Panc1 (cell line): ENCODE results near the gene NR2F6. TPM values are rescaled to one million over a fixed set of nuclear protein-coding genes. Genes with fewer than 3 reads are reported as not detected.
A peak's percentile ranks its signal among the peaks of the same experiment; 100 is the strongest.

ENCODE experiments used
- ATAC-seq: fragments of 200-7000 bp; cut with Tn5 transposase; 2 replicates; pipeline ENCODE4 v1.9.1; 2020; ENCODE audit warnings: mild to moderate bottlenecking, moderate library complexity
- BruUV-seq: library from RNA; stranded (reverse); fragments of 400-500 nt; replicated peaks from 2 replicates; lab custom pipeline; 2021; lab: Mats Ljungman, UMichigan
- CTCF ChIA-PET: fragments of 300-600 bp; sonication (Branson Sonifier 250); formaldehyde crosslinking; loops from one replicate; lab custom pipeline; 2022; ENCODE audit warnings: antibody characterized with exemption; lab: Charles Lee
- POLR2A ChIA-PET: fragments of 300-600 bp; sonication (Branson Sonifier 250); formaldehyde crosslinking; loops from one replicate; lab custom pipeline; 2022; ENCODE audit warnings: antibody characterized with exemption; lab: Charles Lee
- DNase-seq: peaks from one replicate; pipeline ENCODE4 v3.0.0-alpha.2; 2010; ENCODE audit warnings: low read depth, low spot score
- H3K27ac ChIP-seq: 2 replicates; pipeline ENCODE4 v1.5.1; 2011; ENCODE audit warnings: mild to moderate bottlenecking, low read length, inconsistent platforms
- H3K27me3 ChIP-seq: fragments of 200-500 bp; sonication (Bioruptor generic); 2 replicates; pipeline ENCODE4 v1.6.0; 2014; ENCODE audit warnings: low read length, inconsistent platforms; ENCODE audit not compliant: control insufficient read depth, insufficient read depth
- H3K36me3 ChIP-seq: fragments of 200-500 bp; sonication (Bioruptor generic); 2 replicates; pipeline ENCODE4 v1.5.1; 2014; ENCODE audit warnings: inconsistent platforms, mild to moderate bottlenecking, low read length, moderate library complexity; ENCODE audit not compliant: control insufficient read depth, insufficient read depth
- H3K4me1 ChIP-seq: 2 replicates; pipeline ENCODE4 v1.5.1; 2011; ENCODE audit warnings: inconsistent platforms, mild to moderate bottlenecking, low read length, moderate library complexity; ENCODE audit not compliant: control insufficient read depth, insufficient read depth
- H3K4me3 ChIP-seq, 2 experiments: 2 replicates each; pipeline ENCODE4 v1.5.1; 2011 to 2012; ENCODE audit warnings: low read depth in 2 of 2, low read length in 2 of 2, mild to moderate bottlenecking in 2 of 2, inconsistent platforms in 1 of 2, moderate library complexity in 1 of 2
- H3K9me3 ChIP-seq: fragments of 200-500 bp; sonication (Bioruptor generic); 2 replicates; pipeline ENCODE4 v1.5.1; 2014; ENCODE audit warnings: low read depth, mild to moderate bottlenecking, inconsistent platforms, low read length, moderate library complexity; ENCODE audit not compliant: control insufficient read depth, insufficient read depth
- POLR2AphosphoS5 ChIP-seq: IDR thresholded peaks from 2 replicates; pipeline ENCODE4 v1.6.1; 2012; ENCODE audit warnings: mild to moderate bottlenecking, low read depth, low read length, moderate library complexity
- SIN3A ChIP-seq: IDR thresholded peaks from 2 replicates; pipeline ENCODE4 v1.6.1; 2012; ENCODE audit warnings: low read depth, mild to moderate bottlenecking, low read length, moderate library complexity, borderline replicate concordance; ENCODE audit not compliant: insufficient read depth
- TCF7L2 ChIP-seq: IDR thresholded peaks from 2 replicates; pipeline ENCODE4 v1.6.1; 2011; ENCODE audit warnings: mild to moderate bottlenecking, low read depth, low read length, inconsistent platforms
- in situ Hi-C: cut with HindIII; loops from 2 replicates; pipeline ENCODE4 v1.10.0; 2016; ENCODE audit warnings: low sequenced_read_pairs, low pct_unique_long_range_greater_than_20kb
- intact Hi-C: fragments of 100-400 bp; cut with micrococcal nuclease; formaldehyde crosslinking; loops from one replicate; pipeline ENCODE4 v1.10.0; 2022; ENCODE audit not compliant: unreplicated experiment
- total RNA-seq: library from RNA; stranded (reverse); gene quantifications from one replicate; pipeline ENCODE4 v1.2.1, GENCODE V29; 2021; ENCODE audit not compliant: unreplicated experiment
- TF ChIP-seq, protein P1 (sequence below): fragments of 450-650 bp; IDR thresholded peaks from 2 replicates; pipeline ENCODE4 v1.5.1; 2017; ENCODE audit warnings: mild to moderate bottlenecking
- TF ChIP-seq, protein P2 (sequence below), 2 experiments: IDR thresholded peaks; 2 replicates each; pipeline ENCODE4 v1.6.1; 2011 to 2012; ENCODE audit warnings: low read depth in 2 of 2, control low read depth in 1 of 2, low read length in 1 of 2, mild to moderate bottlenecking in 1 of 2, moderate library complexity in 1 of 2; ENCODE audit not compliant: insufficient read depth in 1 of 2

Gene NR2F6
- total RNA-seq, 1 experiment from 2014 or later, result 173 TPM

DNA sequence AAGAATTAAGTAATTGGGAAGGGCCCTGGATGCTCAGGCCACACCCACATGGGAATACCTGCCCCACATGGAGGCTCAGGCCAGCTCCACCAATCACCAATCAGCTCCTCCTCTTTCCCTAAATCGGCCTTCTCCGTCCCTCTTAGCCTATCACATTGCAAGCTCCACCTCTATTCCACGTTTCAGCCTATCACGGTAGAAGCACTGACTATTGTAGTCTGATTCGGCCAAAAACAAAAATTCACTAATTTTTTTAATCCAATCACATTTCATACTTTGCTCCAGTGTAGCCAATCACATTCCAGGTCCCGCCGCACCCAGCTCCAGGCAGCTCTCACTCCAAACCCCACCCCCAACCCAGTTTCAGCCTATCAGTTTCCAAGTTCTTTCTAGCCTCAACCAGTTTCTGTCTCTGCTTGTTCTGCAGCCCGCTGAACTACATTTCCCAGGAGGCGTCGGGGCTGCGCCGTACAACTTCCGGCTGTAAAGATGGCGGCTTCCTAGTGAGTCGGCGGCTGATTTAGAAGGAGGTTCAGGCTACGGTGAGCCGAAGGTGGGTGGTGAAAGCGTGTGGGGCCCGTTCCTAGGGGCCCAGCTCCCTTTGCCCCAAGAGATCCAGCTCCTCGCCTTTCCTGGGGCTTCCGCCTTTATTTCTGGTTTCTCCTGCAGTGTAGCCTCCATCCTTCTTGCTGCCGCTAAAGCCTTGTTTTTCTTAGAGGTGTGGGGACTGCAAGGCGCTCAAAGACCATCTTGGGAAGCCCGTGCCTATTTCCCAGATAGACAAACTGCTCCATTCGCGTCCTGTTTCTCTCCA lies 21.5 kb upstream of the NR2F6 start, which contains the start of gene BABAM1:
Gene BABAM1 (plus strand): TSS at position 469 of the 814 bp plus-strand sequence. CDS start 1,364 bp downstream, outside the sequence.
- Histone ChIP-seq H3K27me3 (no peaks in the 10 kb centered on the region), H3K27ac (peak within 1 kb of the TSS; percentile 95), H3K36me3 (peaks cover 4% of the 10 kb centered on the region; the same call in 1 of the 2 replicates), H3K9me3 (no peaks in the 10 kb centered on the region), H3K4me1 (no peaks in the 10 kb centered on the region), H3K4me3 (peak within 1 kb of the TSS; percentile 99 to 100)
- intact Hi-C loops, result no loop called here
- TF ChIP-seq, protein P1, sequence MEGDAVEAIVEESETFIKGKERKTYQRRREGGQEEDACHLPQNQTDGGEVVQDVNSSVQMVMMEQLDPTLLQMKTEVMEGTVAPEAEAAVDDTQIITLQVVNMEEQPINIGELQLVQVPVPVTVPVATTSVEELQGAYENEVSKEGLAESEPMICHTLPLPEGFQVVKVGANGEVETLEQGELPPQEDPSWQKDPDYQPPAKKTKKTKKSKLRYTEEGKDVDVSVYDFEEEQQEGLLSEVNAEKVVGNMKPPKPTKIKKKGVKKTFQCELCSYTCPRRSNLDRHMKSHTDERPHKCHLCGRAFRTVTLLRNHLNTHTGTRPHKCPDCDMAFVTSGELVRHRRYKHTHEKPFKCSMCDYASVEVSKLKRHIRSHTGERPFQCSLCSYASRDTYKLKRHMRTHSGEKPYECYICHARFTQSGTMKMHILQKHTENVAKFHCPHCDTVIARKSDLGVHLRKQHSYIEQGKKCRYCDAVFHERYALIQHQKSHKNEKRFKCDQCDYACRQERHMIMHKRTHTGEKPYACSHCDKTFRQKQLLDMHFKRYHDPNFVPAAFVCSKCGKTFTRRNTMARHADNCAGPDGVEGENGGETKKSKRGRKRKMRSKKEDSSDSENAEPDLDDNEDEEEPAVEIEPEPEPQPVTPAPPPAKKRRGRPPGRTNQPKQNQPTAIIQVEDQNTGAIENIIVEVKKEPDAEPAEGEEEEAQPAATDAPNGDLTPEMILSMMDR, result no peak
- TF ChIP-seq, protein P2, sequence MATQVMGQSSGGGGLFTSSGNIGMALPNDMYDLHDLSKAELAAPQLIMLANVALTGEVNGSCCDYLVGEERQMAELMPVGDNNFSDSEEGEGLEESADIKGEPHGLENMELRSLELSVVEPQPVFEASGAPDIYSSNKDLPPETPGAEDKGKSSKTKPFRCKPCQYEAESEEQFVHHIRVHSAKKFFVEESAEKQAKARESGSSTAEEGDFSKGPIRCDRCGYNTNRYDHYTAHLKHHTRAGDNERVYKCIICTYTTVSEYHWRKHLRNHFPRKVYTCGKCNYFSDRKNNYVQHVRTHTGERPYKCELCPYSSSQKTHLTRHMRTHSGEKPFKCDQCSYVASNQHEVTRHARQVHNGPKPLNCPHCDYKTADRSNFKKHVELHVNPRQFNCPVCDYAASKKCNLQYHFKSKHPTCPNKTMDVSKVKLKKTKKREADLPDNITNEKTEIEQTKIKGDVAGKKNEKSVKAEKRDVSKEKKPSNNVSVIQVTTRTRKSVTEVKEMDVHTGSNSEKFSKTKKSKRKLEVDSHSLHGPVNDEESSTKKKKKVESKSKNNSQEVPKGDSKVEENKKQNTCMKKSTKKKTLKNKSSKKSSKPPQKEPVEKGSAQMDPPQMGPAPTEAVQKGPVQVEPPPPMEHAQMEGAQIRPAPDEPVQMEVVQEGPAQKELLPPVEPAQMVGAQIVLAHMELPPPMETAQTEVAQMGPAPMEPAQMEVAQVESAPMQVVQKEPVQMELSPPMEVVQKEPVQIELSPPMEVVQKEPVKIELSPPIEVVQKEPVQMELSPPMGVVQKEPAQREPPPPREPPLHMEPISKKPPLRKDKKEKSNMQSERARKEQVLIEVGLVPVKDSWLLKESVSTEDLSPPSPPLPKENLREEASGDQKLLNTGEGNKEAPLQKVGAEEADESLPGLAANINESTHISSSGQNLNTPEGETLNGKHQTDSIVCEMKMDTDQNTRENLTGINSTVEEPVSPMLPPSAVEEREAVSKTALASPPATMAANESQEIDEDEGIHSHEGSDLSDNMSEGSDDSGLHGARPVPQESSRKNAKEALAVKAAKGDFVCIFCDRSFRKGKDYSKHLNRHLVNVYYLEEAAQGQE (IDR thresholded peaks at IDR 0.05; ENCODE audit: insufficient read depth in 1 of 2, low read depth in 2 of 2, low read length in 1 of 2), result peak in 1 of 2 experiments; percentile 24; a peak in 1 of 4 replicates
- TF ChIP-seq SIN3A, result no peak; the same call in 1 of the 2 replicates
- no peak for TF ChIP-seq TCF7L2
- peak; percentile 64 for TF ChIP-seq POLR2AphosphoS5
- POLR2A ChIA-PET, result no interaction called here
- peak; percentile 94 for DNase-seq
- no TSS peak for BruUV-seq
- in situ Hi-C loops, result no loop called here
- CTCF ChIA-PET, result interaction anchor here (0.8 kb wide), 1 partner anchor 16 kb away, joined by 4 read pairs; no protein-coding TSS in a partner anchor
- ATAC-seq, result peak; percentile 97

DNA sequence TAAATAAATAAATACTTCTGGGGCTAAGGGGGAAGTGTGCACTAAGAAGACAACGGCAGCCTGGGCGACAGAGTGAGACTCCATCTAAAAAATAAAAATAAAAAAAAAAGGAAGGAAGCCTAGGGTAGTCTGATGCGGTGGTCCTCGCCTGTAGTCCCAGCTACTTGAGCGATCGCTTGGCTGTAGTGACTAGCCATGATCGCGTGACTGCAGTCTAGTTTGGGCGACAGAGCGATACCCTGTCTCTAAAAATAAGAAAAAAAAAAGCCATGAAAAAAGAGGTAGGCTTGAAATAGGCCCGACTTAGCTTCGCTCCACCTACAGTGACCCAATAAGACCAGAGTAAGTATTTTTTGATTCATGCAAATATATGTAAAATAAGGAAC lies 20.9 kb upstream of the NR2F6 start:
- peak overlapping the region; percentile 34; the same call in 1 of the 2 replicates for H3K27ac ChIP-seq
- in situ Hi-C loops (no loop called here), intact Hi-C loops (no loop called here)
- no peaks in the 10 kb centered on the region for H3K4me1 ChIP-seq
- ChIA-PET CTCF (interaction anchor here (0.5 to 0.8 kb wide), 2 partner anchors 14 to 16 kb away, joined by 4 to 10 read pairs; no protein-coding TSS in a partner anchor), POLR2A (no interaction called here)
- ATAC-seq (no peak), DNase-seq (no peak)
- H3K36me3 ChIP-seq, result peaks cover 4% of the 10 kb centered on the region; the same call in 1 of the 2 replicates
- H3K4me3 ChIP-seq, result 0 out of 4 replicates have a peak overlapping the region, but pooled peaks of 1 of the 2 experiments have one; percentile 7
- no peaks in the 10 kb centered on the region for H3K9me3 ChIP-seq
- TF ChIP-seq, protein P1, result no peak
- TF ChIP-seq TCF7L2, result no peak
- TF ChIP-seq, protein P2 (IDR thresholded peaks at IDR 0.05; ENCODE audit: insufficient read depth in 1 of 2, low read depth in 2 of 2, low read length in 1 of 2), result no peak
- no peak for TF ChIP-seq SIN3A
- no peak for TF ChIP-seq POLR2AphosphoS5
- BruUV-seq, result no TSS peak
- H3K27me3 ChIP-seq, result no peaks in the 10 kb centered on the region
